Upper lobe of left lung (tissue), 6 donors: Measurements from ENCODE around the gene SERF1A. TPM values are rescaled to one million over a fixed set of nuclear protein-coding genes. Genes with fewer than 3 reads are reported as not detected.

Experiments
- small RNA-seq, 4 donors: library from RNA; depleted of rRNA; stranded (forward); fragments of <200 nt; gene quantifications; one replicate each; pipeline ENCODE3, GENCODE V24; 2016
- total RNA-seq, 6 donors: library from RNA; depleted of rRNA in 4 of 6; stranded (reverse); fragments of >200 nt in 4 of 6; gene quantifications; one replicate each; pipeline versions ENCODE4 v1.1.0 to v1.2.1, GENCODE V29; 2016 to 2021
- donor health status: DM: no; HTN: no; CAD: no; lungs with moderate emphysema.
- donor health status: DM: no; HTN: yes; CAD: no; lungs with severe emphysema.

SERF1A gene
- total RNA-seq, 6 donors from 2014 or later, result 6.2 to 24.1 (median 9.3) TPM; not detected in 1

Small RNA genes within 50 kb of the gene (small RNA-seq; reads per million reads assigned to genes)
- 0 reads per million in 4 donors for gene CDH12P1

Other genes starting within 250 kb of the SERF1A start
- gene SMN1, start 24.4 kb downstream of the SERF1A start, total RNA-seq, result 10 to 100 TPM; 17.2 to 46.3 (median 23.7) TPM
- 10 to 100 TPM; 24.1 to 46.1 (median 36.9) TPM for gene NAIP, start 124.7 kb downstream of the SERF1A start, total RNA-seq
- gene GTF2H2, start 167.0 kb downstream of the SERF1A start, total RNA-seq, result 10 to 100 TPM in 5 of 6 donors, 1 to 10 TPM in 1; 7.5 to 46.1 (median 20.9) TPM